Endometrial microvascular endothelial cells (primary cell): Measurements from ENCODE around the gene CACNB4. TPM values are rescaled to one million over a fixed set of nuclear protein-coding genes. Genes with fewer than 3 reads are reported as not detected.
"Not testable (repeated sequence)": the region's sequence is repeated elsewhere in the genome, so short reads cannot be mapped to it uniquely, and the experiment has no call there.

Experiments used
- in situ Hi-C: cut with HindIII; loops from 2 replicates; pipeline ENCODE4 v1.10.0; 2017; ENCODE audit warnings: low sequenced_read_pairs, low pct_unique_long_range_greater_than_20kb; ENCODE audit errors: inconsistent ontology term
- total RNA-seq: library from RNA; depleted of rRNA; stranded (reverse); fragments of >200 nt; gene quantifications from one replicate; pipeline ENCODE4 v1.2.3, GENCODE V29; 2015; ENCODE audit errors: inconsistent ontology term

CACNB4 gene
- total RNA-seq, 1 donor from 2014 or later = not detected

GRCh38 chr2:151891566-151892194 is 207.2 kb downstream of the CACNB4 start:
- in situ Hi-C loops = no loop called here

DNA sequence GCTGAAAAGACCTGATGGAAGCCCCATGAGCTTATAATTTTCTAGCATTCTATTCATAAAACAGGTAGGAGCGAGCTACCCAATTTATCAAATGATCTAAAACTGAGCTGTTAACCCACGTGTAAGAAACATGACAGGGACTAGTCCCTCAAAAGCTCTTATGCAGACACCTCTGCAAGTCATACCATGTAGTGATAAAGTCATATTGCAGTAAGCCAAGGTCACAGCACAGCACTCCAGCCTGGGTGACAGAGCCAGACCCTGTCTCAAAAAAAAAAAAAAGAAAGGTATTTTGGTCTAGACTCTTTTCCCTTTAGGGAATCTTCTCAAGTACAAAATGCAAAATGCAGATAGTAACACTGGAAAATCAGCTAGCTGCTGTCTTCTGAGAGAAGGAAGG is 211.7 kb downstream of the CACNB4 start:
- in situ Hi-C loops = no loop called here

DNA sequence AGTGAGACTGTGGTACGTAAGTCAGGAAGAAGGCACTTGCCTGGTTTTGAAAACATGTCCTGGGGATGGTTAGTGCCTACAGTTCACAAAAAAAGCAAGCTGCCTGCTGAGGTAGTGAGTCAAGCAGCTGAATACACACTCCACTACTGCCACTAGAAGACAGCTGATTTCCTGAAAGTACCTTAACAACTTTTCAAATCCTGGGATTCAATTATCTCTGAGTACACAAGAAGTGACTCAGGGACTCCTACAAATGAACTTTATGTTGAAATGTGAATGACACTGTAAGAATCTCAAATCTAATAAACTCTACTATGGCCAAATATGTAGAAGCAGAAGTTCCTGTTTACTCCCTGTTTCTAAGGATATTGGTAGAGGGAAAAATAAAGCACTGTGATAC is 212.6 kb downstream of the CACNB4 start:
- in situ Hi-C loops = no loop called here

DNA sequence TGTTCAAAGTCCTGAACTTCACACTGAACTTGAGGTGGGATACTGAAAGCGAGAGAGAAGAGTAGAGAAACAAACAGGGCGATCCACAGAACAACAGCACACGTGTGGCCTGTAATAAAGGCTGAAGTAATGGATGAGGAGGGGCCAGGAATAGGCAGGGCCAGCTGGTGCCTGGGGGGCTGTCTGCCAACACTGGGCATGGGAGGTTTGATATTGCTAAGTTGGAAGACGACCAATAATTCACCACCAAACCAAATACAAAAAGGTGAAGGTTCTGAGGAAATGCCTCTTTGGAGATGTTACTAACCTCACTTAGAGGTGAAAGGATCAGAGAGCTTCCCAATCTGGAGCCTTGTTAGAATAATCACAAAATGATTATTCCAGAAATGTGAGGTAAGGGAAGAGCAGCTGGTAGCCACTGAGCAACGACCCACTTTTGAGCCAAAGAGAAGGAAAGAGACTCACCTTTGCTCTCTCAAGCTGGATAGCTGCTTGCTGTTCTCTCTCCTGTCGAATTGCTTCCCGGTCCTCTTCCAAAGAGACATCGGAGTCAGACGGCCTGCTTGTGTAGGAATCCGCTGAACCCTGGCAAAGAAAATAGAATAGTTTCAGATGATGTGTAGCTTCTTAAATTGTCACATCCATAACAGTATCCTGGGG is 215.9 kb downstream of the CACNB4 start:
- in situ Hi-C loops = no loop called here

DNA sequence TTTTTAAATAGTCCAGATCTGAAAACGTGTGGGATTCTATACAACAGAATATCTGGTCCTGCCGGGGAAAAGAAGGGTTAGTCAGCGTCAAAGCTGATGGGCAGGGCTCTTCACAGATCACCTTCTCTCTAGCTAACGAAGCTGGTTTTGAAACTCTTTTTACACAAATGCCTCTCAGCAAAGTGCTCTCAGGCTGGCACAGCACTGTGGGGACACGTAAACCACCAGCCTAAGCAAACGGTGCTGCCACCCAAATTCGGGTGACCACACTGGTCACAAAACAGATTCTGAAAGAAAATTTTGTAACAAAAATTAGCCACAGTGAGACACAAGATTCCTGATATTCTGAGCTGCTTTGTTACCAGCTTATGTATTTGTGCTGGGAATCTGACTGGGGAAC is 217.5 kb downstream of the CACNB4 start:
- in situ Hi-C loops = no loop called here

GRCh38 chr2:151880586-151880985 is 218.3 kb downstream of the CACNB4 start:
- in situ Hi-C loops = no loop called here

DNA sequence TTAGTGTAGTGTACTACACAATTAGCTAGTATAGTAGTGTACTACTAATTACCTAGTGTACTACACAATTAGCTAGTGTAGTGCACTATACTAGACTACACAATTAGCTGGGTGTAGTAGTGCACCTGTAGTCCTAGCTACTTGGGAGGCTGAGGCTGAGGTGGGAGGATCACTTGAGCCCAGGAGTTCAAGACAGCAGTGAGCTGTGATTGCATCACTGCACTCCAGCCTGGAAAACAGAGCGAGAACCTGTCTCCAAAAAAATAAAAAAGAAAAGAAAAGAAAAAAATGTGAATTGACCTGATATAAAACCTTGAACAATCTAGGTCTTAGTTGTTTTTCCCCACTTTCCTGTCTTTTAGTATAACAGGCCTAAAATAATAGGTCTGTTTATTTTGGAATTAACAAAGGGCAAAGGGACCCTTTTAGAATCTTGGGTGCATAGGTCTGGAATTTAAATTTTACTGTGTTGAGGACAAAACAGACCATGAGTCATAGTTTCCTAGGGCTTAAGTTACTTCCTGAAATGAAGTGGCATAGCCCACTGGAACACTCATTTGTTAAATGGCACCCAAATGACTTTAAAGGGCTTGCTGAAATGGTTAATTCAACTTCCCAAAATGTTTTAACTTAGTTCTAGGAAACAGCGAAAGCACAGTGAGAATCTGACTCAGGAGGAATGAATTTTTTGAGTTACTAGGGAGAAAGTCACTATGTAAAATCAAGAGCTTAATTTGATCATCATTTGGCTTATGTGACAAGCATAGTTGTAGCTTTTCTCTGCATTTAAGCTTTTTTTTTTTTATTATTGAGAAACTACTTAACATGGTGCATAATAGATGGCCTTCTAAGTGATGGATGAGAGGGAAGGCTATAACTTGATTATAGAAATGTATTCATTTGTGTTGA is 219.9 kb downstream of the CACNB4 start:
- in situ Hi-C loops = no loop called here

GRCh38 chr2:151878204-151878603 is 220.6 kb downstream of the CACNB4 start:
- in situ Hi-C loops = no loop called here

DNA sequence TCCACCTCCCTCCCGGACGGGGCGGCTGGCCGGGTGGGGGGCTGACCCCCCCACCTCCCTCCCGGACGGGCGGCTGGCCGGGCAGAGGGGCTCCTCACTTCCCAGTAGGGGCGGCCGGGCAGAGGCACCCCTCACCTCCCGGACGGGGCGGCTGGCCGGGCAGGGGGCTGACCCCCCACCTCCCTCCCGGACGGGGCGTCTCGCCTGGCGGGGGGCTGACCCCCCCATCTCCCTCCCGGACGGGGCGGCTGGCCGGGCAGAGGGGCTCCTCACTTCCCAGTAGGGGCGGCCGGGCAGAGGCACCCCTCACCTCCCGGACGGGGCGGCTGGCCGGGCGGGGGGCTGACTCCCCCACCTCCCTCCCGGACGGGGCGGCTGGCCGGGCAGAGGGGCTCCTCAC is 223.2 kb downstream of the CACNB4 start:
- in situ Hi-C loops = not testable (repeated sequence)

- in situ Hi-C loops = no loop called here
These were observed 226.4 kb downstream of the CACNB4 start for GRCh38 chr2:151872463-151872862.

GRCh38 chr2:151869291-151869690 is 229.6 kb downstream of the CACNB4 start:
- in situ Hi-C loops = no loop called here

DNA sequence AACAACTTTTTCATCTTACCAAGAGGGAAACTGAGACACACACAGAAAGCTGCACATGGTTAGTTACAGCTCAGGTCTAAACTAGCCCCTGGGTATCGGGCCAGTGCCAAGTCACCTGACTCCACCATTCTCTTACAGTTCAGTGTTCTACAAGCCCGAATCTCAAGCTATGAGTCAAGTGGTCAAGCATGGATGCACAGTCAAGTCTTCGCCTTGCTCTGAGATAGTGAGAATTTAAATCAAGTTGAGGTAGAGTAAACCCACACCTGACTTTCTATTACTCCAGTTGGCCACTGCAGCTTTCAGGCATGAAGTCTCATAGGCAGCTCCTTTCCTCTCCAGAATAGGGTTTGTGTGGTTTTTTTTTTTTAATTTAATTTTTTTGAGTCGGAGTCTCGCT is 236.1 kb downstream of the CACNB4 start:
- in situ Hi-C loops = no loop called here

GRCh38 chr2:151861174-151861573 is 237.7 kb downstream of the CACNB4 start:
- in situ Hi-C loops = no loop called here

GRCh38 chr2:151860613-151861146 is 238.2 kb downstream of the CACNB4 start:
- in situ Hi-C loops = no loop called here

- in situ Hi-C loops = no loop called here
These were observed 238.6 kb downstream of the CACNB4 start for GRCh38 chr2:151860210-151860609.

DNA sequence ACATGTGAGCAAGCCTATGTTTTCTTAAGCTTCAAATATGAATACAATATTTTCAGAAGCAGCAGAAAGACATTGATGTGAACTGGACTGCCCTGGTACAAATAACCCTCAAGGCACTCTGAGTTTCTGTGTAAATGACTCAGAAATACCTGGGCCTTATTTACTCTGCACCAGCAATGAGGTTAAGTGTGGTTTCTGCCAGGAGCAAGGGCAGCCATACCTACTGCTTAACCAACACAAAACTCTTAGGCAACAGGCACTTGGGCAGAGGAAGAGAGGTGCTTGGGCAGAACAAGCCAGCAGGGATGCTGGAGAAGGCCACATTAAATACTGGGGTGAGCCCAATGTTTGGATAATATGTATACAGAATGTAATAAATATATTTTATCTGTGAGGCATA is 241.2 kb downstream of the CACNB4 start:
- in situ Hi-C loops = no loop called here

GRCh38 chr2:151855111-151855510 is 243.7 kb downstream of the CACNB4 start:
- in situ Hi-C loops = no loop called here

- in situ Hi-C loops = no loop called here
These were observed 245.6 kb downstream of the CACNB4 start for GRCh38 chr2:151853070-151853758.
